Stimulated activated CD8-positive, alpha-beta memory T cell treated with anti-CD3 and anti-CD28 coated beads, Interleukin-7, amount 100 ng/mL, for 48 hours (primary cell): ENCODE results near the gene CSF1R.
"Not testable (repeated sequence)": the region's sequence is repeated elsewhere in the genome, so short reads cannot be mapped to it uniquely, and the experiment has no call there.

Source experiments
- DNase-seq, 2 donors: peaks; one replicate each; pipeline ENCODE4 v3.0.0-alpha.2; 2020; ENCODE audit warnings: low read depth in 1 of 2; ENCODE audit errors: extremely low read depth in 1 of 2

Gene CSF1R

GRCh38 chr5:150105928-150106615 is 19.7 kb upstream of the CSF1R start:
- no peak for DNase-seq

DNA sequence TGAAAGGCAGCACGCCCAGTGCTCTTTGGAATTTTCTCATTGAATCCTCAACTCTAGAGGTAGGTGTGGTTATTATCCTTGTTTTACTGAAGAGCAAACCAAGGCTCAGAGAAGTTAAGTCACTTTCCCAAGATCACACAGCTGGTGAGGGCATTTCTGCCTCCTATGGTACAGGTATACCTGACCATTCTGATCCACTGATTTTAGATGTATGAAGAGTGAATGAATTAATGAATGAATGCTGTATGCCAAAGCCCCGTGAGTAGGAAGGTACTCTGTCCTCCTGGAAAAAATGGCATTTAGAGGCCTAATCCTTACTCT is 18.2 kb upstream of the CSF1R start:
- no peak for DNase-seq

- no peak for DNase-seq
Measured at GRCh38 chr5:150103678-150104549, 17.6 kb upstream of the CSF1R start.

GRCh38 chr5:150101023-150101422 is 14.7 kb upstream of the CSF1R start:
- DNase-seq: no peak

GRCh38 chr5:150097152-150097551 is 10.8 kb upstream of the CSF1R start:
- DNase-seq: no peak

- DNase-seq: no peak
Measured at GRCh38 chr5:150092159-150092787, 5.9 kb upstream of the CSF1R start.

DNA sequence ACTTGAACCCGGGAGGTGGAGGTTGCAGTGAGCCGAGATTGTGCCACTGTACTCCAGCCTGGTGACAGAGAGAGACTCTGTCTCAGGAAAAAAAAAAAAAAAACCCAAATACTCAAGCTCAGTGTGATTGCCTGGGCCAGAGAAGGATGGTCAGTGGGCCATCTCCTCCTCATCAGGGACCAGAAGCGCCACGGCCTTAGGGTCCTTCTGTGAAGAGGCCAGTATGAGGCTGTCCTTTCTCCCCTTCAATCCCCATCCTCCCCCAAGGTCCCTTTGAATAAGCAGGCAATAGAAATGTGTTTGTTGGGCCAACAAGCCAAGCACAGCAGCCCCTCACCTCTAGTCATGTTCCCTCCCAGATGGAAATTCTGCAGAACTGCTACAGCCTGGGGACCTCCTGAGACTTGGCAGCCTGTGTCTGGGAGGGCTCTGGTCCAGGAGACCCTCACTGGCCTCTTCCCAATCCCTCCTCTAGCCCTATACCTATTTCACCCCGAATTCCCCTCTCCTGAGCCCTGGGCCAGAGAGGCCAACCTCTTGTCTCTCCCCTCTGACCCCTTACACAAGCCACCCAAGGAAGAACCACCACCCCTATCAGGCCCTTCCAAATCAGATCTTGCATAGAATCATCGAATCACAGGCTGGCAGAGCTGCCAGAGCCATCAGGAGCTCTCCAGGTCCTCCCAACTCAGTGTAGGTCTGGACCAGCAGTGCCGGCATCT is 1.0 kb downstream of the CSF1R start:
- no peak for DNase-seq

DNA sequence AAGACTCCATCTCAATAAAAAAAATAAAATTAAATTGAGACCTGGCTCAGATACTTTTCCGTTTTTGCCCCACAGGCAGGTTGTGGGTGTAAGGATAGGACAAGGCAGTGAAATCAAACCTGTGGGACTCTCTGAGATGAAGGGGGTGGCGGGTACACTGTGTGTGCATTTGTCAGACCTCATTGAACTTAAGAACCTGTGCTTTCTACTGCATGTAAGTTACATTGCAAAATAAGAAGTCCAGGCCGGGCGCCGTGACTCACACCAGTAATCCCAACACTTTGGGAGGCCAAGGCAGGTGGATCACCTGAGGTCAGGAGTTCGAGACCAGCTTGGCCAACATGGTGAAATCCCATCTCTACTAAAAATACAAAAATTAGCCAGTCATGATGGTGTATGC is 1.6 kb downstream of the CSF1R start:
- DNase-seq: not testable (repeated sequence)

DNA sequence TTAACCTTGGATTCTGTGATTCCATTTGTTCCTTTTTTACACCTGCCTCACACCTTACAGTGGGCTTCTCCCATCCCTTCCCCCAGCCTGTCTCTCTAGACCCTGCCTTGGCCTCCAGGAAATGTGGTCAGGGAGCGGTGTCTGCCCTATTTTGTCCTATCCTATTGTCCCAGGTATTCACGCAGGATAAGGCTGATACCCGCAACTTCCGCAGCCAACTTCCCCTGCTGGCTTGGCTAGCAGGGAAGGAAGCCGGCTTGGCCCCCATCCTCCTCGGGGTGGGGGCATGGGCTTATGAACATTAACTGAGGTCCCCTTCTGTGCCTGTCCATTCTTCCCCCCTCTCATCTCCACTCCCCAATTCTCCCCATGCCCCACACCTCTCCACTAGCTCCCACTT is 3.5 kb downstream of the CSF1R start:
- DNase-seq: no peak

DNA sequence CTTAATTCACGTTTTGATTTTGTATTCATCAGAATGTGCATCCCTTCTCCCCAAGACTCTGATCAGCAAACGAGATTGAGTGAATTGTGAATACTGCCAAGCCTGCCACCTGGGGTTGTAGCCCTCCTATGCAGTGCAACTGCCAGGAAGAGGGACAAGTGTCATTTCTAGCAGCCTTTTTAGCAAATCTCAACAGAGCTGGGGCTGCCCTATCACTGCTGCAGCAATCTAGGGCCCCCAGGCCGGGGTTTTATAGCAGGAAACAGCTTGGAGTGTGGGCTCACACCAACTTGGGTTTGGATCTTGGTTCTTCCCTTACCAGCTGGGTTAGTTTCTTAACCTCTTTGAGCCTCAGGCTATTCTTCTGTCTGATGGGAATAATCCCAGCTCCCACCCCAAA is 4.0 kb downstream of the CSF1R start:
- no peak for DNase-seq

DNA sequence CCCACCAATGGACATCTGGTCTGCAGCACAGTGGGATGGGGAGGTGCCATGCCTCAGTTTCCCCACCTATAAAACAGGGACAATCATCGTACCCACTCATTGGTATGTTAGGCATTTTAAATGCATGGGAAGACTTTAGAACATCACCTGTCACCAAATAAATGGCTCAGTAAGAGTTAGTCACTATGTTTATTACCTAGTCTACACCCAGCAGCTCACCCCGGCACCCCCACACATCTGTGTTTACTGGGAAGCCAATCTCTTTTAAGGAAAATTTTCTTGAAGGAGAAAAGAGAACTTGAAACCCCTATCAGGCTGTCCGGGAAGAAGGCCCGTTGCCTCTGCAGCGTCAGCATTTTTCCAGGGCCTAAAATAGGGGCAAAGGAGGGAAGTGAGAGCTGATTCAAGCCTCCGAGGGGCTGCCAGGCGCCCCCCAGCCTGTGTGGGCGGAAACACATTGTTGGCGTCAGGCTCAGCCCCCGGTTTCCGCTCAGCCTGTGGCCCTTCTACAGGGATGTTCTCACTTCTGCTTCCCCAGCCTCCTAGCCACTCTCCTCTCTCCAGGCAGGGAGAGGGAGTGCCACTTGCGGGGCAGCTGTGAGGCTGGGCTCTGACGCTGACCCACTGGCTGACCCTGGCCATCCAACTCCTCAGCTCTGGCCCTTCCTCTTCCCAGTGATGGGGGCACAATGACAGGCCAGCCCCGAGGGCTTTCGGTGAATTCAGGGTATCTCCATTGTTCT is 4.6 kb downstream of the CSF1R start:
- peak; percentile 10 to 11 for DNase-seq

GRCh38 chr5:150080696-150081435 is 5.5 kb downstream of the CSF1R start:
- DNase-seq: no peak

DNA sequence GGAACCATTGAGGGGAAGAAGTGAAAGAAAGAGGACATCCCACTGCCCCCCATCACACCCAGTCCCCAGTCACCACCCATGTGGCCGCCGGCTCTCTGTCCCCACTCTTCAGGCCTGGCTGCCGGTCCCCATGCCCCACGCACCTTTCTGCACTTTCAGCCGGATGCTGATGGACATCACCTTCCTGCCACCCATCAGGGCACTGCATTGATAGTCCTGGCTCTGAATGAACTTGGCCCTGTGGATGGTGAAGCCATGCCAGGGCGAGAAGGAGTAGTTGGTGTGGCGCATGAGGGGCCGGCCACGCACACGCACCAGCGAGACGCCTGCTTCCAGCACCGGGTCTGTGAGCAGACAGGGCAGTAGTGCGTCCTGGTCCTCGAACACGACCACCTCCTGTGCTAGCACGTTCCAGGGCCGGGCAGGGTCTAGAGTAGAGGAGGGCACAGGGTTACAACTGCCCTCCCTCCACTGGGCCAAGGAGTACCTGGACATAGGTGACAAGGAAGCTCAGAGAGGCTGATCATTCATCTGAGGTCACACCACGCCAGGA is 6.4 kb downstream of the CSF1R start:
- no peak for DNase-seq

DNA sequence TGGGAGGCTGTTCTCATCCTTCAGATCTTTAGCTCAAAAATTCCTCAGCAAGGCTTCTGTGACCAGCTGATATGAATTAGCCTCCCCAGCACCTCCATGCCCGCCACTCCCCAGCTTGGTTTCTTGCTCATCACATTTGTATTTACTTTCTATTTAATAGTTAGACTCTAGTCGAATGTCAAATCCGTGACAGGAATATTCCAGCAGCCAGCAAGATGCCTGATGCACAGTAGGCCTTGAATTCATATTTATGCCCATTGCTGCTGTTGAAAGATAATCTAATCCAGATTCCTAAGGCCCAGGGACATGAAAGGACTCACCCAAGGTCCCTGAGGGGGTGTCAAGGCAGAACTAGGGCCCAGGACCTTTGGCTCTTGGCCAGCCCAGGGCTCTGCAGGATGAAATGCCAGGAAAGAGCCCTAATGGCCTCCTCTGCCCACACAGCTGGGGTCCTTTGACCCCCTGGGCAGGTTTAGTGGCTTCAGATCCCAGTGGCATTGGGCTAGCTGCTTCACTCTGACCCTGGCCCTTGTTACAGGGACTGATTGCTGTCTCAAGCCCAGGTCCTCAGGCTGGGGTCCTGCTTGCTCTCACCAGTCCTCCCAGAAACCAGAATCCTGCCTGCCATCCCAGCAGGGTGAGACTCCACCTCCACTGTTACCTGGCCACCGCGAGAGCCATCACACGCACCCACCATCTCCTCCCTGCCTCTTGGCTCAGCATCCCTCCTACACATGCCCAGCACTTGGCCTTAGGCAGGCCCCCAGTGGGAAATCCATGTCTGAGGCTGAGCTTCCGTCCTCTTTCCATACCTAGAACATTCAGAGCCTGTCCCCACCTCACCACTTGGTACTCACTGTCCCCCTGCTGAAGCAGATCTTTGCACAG is 7.3 kb downstream of the CSF1R start:
- DNase-seq: no peak

DNA sequence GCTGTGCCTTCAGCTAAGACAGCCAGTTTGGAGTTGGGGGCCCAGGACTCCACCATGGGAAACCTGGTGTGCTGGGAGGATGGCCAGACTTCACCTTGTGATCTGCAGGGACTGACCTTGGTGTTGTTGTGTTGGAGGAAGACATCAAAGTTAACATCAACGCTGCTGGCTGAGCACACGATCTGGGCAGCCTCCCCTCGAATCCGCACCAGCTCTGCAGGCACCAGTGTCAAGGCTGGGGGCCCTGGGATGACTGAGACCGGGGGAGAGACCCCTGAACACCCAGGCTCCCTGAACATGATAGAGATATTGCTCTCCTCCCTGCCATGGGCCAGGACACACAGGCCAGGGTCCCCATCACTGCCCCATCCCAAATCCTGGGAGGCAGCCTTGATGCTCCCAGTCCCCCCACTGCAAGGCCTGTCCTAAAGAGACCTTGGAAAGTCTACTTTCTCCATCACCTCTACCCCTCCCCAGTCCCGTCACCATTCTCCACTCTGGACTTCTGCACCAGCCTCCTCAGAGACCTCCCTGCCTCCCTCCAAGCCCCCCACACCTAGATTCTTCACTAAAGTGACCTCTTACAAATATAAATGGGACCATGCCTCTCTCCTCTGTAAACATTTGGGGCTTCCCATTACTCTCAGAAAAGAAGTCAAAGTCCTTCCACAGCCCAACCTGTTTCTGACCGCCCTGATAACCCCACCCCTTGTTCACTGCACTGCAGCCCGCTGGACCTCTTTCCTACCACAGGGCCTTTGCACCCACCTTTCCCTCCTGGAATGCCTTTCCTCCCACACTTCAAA is 8.2 kb downstream of the CSF1R start:
- no peak for DNase-seq

GRCh38 chr5:150077060-150077459 is 9.3 kb downstream of the CSF1R start:
- no peak for DNase-seq

- no peak for DNase-seq
Measured at GRCh38 chr5:150075806-150076205, 10.5 kb downstream of the CSF1R start.

- no peak for DNase-seq
Measured at GRCh38 chr5:150075233-150075632, 11.1 kb downstream of the CSF1R start.
